WTC11 (cell line): Measurements from ENCODE around the gene TMEM214. TPM values are rescaled to one million over a fixed set of nuclear protein-coding genes. Genes with fewer than 3 reads are reported as not detected.

ENCODE experiments used
- ATAC-seq: fragments of 200-7000 bp; cut with Tn5 transposase; 2 replicates; pipeline ENCODE4 v1.10.0; 2021; ENCODE audit warnings: mild to moderate bottlenecking, moderate library complexity
- CTCF ChIA-PET: fragments of 300-600 bp; sonication (Branson Sonifier 250); formaldehyde crosslinking; loops from one replicate; lab custom pipeline; 2021; ENCODE audit warnings: antibody characterized with exemption; lab: Charles Lee
- POLR2A ChIA-PET: fragments of 350-600 bp; sonication (Branson Sonifier 250); formaldehyde crosslinking; loops from one replicate; lab custom pipeline; 2021; ENCODE audit warnings: antibody characterized with exemption; lab: Charles Lee
- DNase-seq: peaks from one replicate; pipeline ENCODE4 v3.0.0; 2021; ENCODE audit warnings: low spot score
- H3K27ac Mint-ChIP-seq: 2 replicates; pipeline ENCODE4 v1.8.0; 2021; ENCODE audit warnings: mixed read lengths
- H3K27me3 Mint-ChIP-seq: 2 replicates; pipeline ENCODE4 v1.8.0; 2021; ENCODE audit warnings: low read depth, mild to moderate bottlenecking, moderate library complexity, mixed read lengths
- H3K36me3 Mint-ChIP-seq: 2 replicates; pipeline ENCODE4 v1.8.0; 2021; ENCODE audit warnings: mixed read lengths
- H3K4me1 Mint-ChIP-seq: 2 replicates; pipeline ENCODE4 v1.8.0; 2022; ENCODE audit warnings: mixed read lengths
- H3K4me3 Mint-ChIP-seq: 2 replicates; pipeline ENCODE4 v1.8.0; 2021; ENCODE audit warnings: mild to moderate bottlenecking, moderate library complexity, mixed read lengths
- H3K9me3 Mint-ChIP-seq: 2 replicates; pipeline ENCODE4 v1.8.0; 2021; ENCODE audit warnings: mixed read lengths
- AR ChIP-seq: fragments of 250-450 bp; sonication (Bioruptor Pico); IDR thresholded peaks from 2 replicates; pipeline ENCODE4 v1.9.0; 2021; ENCODE audit warnings: mild to moderate bottlenecking
- CREB1 ChIP-seq: sonication (generic); formaldehyde crosslinking; IDR thresholded peaks from 2 replicates; pipeline ENCODE4 v1.8.0; 2023; ENCODE audit warnings: mild to moderate bottlenecking, missing genetic modification reagents
- CREM ChIP-seq: sonication (generic); formaldehyde crosslinking; IDR thresholded peaks from 2 replicates; pipeline ENCODE4 v1.8.1; 2022; ENCODE audit warnings: mild to moderate bottlenecking, missing genetic modification reagents, moderate library complexity
- MXD4 ChIP-seq: fragments of 250-450 bp; sonication (Bioruptor Pico); IDR thresholded peaks from 2 replicates; pipeline ENCODE4 v1.8.0; 2021; ENCODE audit warnings: mild to moderate bottlenecking, moderate library complexity, borderline replicate concordance
- NR3C1 ChIP-seq: sonication (generic); formaldehyde crosslinking; conservative IDR thresholded peaks from 2 replicates; pipeline ENCODE4 v1.8.1; 2023; ENCODE audit warnings: low read depth, mild to moderate bottlenecking, missing genetic modification reagents
- RORB ChIP-seq: fragments of 250-450 bp; sonication (Bioruptor Pico); IDR thresholded peaks from 2 replicates; pipeline ENCODE4 v1.9.0; 2021; ENCODE audit warnings: mild to moderate bottlenecking
- SMAD4 ChIP-seq: sonication (generic); formaldehyde crosslinking; IDR thresholded peaks from 2 replicates; pipeline ENCODE4 v1.8.0; 2022; ENCODE audit warnings: mild to moderate bottlenecking, missing genetic modification reagents
- TCF7 ChIP-seq: sonication (generic); formaldehyde crosslinking; IDR thresholded peaks from 2 replicates; pipeline ENCODE4 v1.8.0; 2022; ENCODE audit warnings: mild to moderate bottlenecking, low read depth, missing genetic modification reagents, moderate library complexity
- ZNF263 ChIP-seq: sonication (generic); formaldehyde crosslinking; IDR thresholded peaks from 2 replicates; pipeline ENCODE4 v1.8.1; 2022; ENCODE audit warnings: low read depth, mild to moderate bottlenecking, moderate library complexity, missing genetic modification reagents
- ZNF317 ChIP-seq: sonication (generic); formaldehyde crosslinking; IDR thresholded peaks from 2 replicates; pipeline ENCODE4 v1.8.1; 2023; ENCODE audit warnings: low read depth, mild to moderate bottlenecking, moderate library complexity, missing genetic modification reagents, borderline replicate concordance
- ZNF416 ChIP-seq: fragments of 250-450 bp; sonication (Bioruptor Pico); IDR thresholded peaks from 2 replicates; pipeline ENCODE4 v1.9.0; 2021; ENCODE audit warnings: mild to moderate bottlenecking, inconsistent platforms
- ZNF423 ChIP-seq: fragments of 250-450 bp; sonication (Bioruptor Pico); IDR thresholded peaks from 2 replicates; pipeline ENCODE4 v2.1.2; 2022; ENCODE audit warnings: mild to moderate bottlenecking, moderate library complexity
- total RNA-seq: library from RNA; stranded (reverse); gene quantifications from 3 replicates; pipeline ENCODE4 v1.2.3, GENCODE V29; 2021
- TF ChIP-seq, protein P1 (sequence below): sonication (generic); formaldehyde crosslinking; IDR thresholded peaks from 2 replicates; pipeline ENCODE4 v1.8.0; 2023; ENCODE audit warnings: mild to moderate bottlenecking, missing genetic modification reagents
- TF ChIP-seq, protein P2 (sequence below): sonication (generic); formaldehyde crosslinking; IDR thresholded peaks from 2 replicates; pipeline ENCODE4 v1.8.1; 2023; ENCODE audit warnings: mild to moderate bottlenecking, missing genetic modification reagents
- TF ChIP-seq, protein P3 (sequence below): fragments of 250-450 bp; sonication (Bioruptor Pico); IDR thresholded peaks from 2 replicates; pipeline ENCODE4 v1.9.0; 2021; ENCODE audit warnings: moderate library complexity, mild to moderate bottlenecking, inconsistent platforms, borderline replicate concordance
- TF ChIP-seq, protein P4 (sequence below): sonication (generic); formaldehyde crosslinking; IDR thresholded peaks from 2 replicates; pipeline ENCODE4 v1.8.0; 2023; ENCODE audit warnings: missing genetic modification reagents, mild to moderate bottlenecking, borderline replicate concordance

Gene TMEM214
- total RNA-seq, 1 experiment from 2014 or later = 57.1 TPM

DNA sequence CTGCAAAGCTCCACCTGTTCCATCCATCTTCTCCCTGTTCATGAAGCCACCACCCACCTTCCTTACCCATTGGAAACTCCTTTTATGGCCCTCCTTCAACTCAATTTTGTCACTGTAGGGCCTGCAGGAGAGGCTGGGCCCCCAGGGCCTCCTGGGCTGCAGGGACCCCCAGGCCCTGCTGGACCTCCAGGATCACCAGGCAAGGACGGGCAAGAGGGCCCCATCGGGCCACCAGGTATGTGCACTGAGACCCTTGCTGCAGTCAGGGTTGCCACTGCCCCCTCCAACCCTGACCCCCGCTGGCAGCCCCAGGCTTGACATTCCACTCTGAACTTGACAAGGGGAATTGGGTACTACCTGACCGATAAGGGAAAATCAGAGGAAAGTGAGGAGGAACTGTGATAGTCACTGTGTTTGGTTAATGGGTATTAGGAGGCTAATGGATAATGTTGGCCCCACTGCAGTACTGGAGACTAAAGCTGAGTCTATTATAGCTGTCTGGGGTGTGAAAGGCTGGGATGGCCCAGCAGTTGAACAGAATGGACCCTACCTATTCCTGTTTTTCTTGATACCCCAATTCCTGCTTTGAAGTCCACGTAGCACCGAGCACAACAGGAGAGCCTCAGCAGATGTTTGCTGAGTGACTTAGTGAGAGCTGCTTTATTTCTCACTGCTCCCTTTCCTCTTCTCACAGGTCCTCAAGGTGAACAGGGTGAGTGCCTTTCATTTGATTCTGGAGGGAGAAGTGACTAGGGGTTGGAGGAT lies 51.7 kb downstream of the TMEM214 start (continued):
- TF ChIP-seq, protein P1, sequence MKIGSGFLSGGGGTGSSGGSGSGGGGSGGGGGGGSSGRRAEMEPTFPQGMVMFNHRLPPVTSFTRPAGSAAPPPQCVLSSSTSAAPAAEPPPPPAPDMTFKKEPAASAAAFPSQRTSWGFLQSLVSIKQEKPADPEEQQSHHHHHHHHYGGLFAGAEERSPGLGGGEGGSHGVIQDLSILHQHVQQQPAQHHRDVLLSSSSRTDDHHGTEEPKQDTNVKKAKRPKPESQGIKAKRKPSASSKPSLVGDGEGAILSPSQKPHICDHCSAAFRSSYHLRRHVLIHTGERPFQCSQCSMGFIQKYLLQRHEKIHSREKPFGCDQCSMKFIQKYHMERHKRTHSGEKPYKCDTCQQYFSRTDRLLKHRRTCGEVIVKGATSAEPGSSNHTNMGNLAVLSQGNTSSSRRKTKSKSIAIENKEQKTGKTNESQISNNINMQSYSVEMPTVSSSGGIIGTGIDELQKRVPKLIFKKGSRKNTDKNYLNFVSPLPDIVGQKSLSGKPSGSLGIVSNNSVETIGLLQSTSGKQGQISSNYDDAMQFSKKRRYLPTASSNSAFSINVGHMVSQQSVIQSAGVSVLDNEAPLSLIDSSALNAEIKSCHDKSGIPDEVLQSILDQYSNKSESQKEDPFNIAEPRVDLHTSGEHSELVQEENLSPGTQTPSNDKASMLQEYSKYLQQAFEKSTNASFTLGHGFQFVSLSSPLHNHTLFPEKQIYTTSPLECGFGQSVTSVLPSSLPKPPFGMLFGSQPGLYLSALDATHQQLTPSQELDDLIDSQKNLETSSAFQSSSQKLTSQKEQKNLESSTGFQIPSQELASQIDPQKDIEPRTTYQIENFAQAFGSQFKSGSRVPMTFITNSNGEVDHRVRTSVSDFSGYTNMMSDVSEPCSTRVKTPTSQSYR (CRISPR knock-in tag) = no peak
- no peak for TF ChIP-seq ZNF263 (CRISPR knock-in tag)
- TF ChIP-seq ZNF416 (CRISPR knock-in tag) = no peak
- no peak for TF ChIP-seq CREB1 (CRISPR knock-in tag)
- TF ChIP-seq AR (CRISPR knock-in tag) = no peak
- TF ChIP-seq ZNF317 (CRISPR knock-in tag) = no peak

GRCh38 chr2:27085062-27085672 lies 52.4 kb downstream of the TMEM214 start:
- no peak overlapping the region for H3K27ac Mint-ChIP-seq
- DNase-seq (no peak), ATAC-seq (no peak)
- peaks cover 27% of the 10 kb centered on the region for H3K4me1 Mint-ChIP-seq
- peaks cover 23% of the 10 kb centered on the region for H3K27me3 Mint-ChIP-seq
- no peaks in the 10 kb centered on the region for H3K36me3 Mint-ChIP-seq
- CTCF ChIA-PET = interaction anchor here (0.6 to 6.4 kb wide), 7 partner anchors 12 to 195 kb away, joined by 3 to 50 read pairs (median 4); partner anchors contain the start of genes AGBL5 and OST4
- peak overlapping the region; percentile 70 for H3K4me3 Mint-ChIP-seq
- H3K9me3 Mint-ChIP-seq = no peaks in the 10 kb centered on the region
- POLR2A ChIA-PET = interaction anchor here (0.9 to 2.4 kb wide), 2 partner anchors 13 to 33 kb away, joined by 3 to 9 read pairs; partner anchors contain the start of gene OST4
- TF ChIP-seq RORB (CRISPR knock-in tag) = no peak
- TF ChIP-seq NR3C1 (CRISPR knock-in tag) = no peak
- TF ChIP-seq, protein P2, sequence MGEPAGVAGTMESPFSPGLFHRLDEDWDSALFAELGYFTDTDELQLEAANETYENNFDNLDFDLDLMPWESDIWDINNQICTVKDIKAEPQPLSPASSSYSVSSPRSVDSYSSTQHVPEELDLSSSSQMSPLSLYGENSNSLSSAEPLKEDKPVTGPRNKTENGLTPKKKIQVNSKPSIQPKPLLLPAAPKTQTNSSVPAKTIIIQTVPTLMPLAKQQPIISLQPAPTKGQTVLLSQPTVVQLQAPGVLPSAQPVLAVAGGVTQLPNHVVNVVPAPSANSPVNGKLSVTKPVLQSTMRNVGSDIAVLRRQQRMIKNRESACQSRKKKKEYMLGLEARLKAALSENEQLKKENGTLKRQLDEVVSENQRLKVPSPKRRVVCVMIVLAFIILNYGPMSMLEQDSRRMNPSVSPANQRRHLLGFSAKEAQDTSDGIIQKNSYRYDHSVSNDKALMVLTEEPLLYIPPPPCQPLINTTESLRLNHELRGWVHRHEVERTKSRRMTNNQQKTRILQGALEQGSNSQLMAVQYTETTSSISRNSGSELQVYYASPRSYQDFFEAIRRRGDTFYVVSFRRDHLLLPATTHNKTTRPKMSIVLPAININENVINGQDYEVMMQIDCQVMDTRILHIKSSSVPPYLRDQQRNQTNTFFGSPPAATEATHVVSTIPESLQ (CRISPR knock-in tag) = no peak
- TF ChIP-seq, protein P3, sequence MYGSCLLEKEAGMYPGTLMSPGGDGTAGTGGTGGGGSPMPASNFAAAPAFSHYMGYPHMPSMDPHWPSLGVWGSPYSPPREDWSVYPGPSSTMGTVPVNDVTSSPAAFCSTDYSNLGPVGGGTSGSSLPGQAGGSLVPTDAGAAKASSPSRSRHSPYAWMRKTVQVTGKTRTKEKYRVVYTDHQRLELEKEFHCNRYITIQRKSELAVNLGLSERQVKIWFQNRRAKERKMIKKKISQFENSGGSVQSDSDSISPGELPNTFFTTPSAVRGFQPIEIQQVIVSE (CRISPR knock-in tag) = no peak
- TF ChIP-seq CREM = no peak
- no peak for TF ChIP-seq TCF7 (CRISPR knock-in tag)
- TF ChIP-seq MXD4 (CRISPR knock-in tag) = no peak
- TF ChIP-seq, protein P4, sequence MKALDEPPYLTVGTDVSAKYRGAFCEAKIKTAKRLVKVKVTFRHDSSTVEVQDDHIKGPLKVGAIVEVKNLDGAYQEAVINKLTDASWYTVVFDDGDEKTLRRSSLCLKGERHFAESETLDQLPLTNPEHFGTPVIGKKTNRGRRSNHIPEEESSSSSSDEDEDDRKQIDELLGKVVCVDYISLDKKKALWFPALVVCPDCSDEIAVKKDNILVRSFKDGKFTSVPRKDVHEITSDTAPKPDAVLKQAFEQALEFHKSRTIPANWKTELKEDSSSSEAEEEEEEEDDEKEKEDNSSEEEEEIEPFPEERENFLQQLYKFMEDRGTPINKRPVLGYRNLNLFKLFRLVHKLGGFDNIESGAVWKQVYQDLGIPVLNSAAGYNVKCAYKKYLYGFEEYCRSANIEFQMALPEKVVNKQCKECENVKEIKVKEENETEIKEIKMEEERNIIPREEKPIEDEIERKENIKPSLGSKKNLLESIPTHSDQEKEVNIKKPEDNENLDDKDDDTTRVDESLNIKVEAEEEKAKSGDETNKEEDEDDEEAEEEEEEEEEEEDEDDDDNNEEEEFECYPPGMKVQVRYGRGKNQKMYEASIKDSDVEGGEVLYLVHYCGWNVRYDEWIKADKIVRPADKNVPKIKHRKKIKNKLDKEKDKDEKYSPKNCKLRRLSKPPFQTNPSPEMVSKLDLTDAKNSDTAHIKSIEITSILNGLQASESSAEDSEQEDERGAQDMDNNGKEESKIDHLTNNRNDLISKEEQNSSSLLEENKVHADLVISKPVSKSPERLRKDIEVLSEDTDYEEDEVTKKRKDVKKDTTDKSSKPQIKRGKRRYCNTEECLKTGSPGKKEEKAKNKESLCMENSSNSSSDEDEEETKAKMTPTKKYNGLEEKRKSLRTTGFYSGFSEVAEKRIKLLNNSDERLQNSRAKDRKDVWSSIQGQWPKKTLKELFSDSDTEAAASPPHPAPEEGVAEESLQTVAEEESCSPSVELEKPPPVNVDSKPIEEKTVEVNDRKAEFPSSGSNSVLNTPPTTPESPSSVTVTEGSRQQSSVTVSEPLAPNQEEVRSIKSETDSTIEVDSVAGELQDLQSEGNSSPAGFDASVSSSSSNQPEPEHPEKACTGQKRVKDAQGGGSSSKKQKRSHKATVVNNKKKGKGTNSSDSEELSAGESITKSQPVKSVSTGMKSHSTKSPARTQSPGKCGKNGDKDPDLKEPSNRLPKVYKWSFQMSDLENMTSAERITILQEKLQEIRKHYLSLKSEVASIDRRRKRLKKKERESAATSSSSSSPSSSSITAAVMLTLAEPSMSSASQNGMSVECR (CRISPR knock-in tag) = no peak
- TF ChIP-seq, protein P1 (CRISPR knock-in tag) = no peak
- no peak; the same call in 1 of the 2 replicates for TF ChIP-seq ZNF423 (CRISPR knock-in tag)
- no peak for TF ChIP-seq SMAD4 (CRISPR knock-in tag)
